Stomach smooth muscle (tissue), 2 donors: ENCODE data around the gene SDC1.

Experiments
- H3K27ac ChIP-seq: one replicate; pipeline ENCODE4 v1.7.0; 2013; ENCODE audit warnings: mild to moderate bottlenecking, low read length, inconsistent platforms
- H3K27me3 ChIP-seq, 2 donors: one replicate each; pipeline ENCODE4 v1.7.0; 2013; ENCODE audit warnings: low read length in 2 of 2; ENCODE audit not compliant: insufficient read depth in 2 of 2, control insufficient read depth in 1 of 2
- H3K36me3 ChIP-seq, 2 donors: one replicate each; pipeline ENCODE4 v1.7.0; 2013; ENCODE audit warnings: low read length in 2 of 2; ENCODE audit not compliant: control insufficient read depth in 2 of 2, insufficient read depth in 2 of 2
- H3K4me1 ChIP-seq: one replicate; pipeline ENCODE4 v1.7.0; 2013; ENCODE audit warnings: low read length; ENCODE audit not compliant: control insufficient read depth, insufficient read depth
- H3K4me3 ChIP-seq, 2 donors: one replicate each; pipeline ENCODE4 v1.7.0; 2013; ENCODE audit warnings: low read length in 2 of 2
- H3K9ac ChIP-seq, 2 donors: one replicate each; pipeline ENCODE4 v1.7.0; 2013; ENCODE audit warnings: low read length in 2 of 2, mild to moderate bottlenecking in 1 of 2
- H3K9me3 ChIP-seq, 2 donors: one replicate each; pipeline ENCODE4 v1.7.0; 2013; ENCODE audit warnings: low read length in 2 of 2; ENCODE audit not compliant: control insufficient read depth in 2 of 2
- donor health status: healthy.
- donor health status: Pancreatic carcinoma.

SDC1 gene

DNA sequence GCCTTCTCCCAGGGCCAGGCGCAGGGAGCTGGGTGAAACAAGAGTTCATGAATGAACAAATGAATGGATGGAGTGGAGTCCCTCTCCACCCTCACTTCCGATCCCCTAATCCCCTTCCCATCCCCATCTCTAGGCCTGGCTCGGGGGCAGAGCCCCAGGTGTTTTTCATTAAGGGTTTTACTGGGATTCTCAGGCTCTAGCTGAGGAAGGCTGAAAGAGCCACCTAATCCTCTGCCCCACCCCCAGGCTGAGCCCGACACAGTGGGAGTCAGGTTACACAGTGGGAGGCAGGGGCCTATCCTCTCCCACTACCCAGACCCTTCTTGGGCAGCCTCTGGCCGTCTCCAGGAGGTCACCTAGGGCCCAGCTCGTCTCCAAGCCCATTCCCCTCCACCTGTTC lies 36.1 kb downstream of the SDC1 start:
- H3K27me3 ChIP-seq = no peaks in the 10 kb centered on the region

DNA sequence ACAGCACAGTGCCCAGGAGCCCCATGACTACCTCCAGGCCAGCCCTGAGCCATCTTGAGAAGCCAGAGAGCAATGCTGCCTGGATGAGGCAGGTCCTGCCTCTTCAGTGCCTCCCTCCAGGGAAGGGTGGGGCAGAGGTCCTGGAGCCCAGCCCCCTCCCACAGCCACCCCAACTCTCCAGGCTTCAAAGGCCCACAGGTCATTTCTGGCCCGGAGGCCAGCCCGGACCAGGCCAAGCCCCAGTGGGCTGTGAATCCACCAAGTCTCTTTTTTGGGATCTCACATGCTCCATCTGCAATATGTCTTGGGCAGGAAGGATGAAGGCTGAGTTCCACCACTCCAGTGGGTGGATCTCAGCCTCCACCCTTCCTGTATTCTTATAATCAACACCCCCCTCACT lies 36.7 kb downstream of the SDC1 start:
- no peak overlapping the region for H3K4me3 ChIP-seq
- no peaks in the 10 kb centered on the region for H3K27me3 ChIP-seq
- peaks cover 4% of the 10 kb centered on the region for H3K4me1 ChIP-seq
- no peaks in the 10 kb centered on the region for H3K36me3 ChIP-seq
- no peak overlapping the region for H3K27ac ChIP-seq
- H3K9me3 ChIP-seq = no peaks in the 10 kb centered on the region
- H3K9ac ChIP-seq = no peak overlapping the region

More for the DNA sequence above, 36.1 kb downstream of the SDC1 start:
- H3K4me3 ChIP-seq = no peak overlapping the region
- no peaks in the 10 kb centered on the region for H3K36me3 ChIP-seq
- no peak overlapping the region for H3K27ac ChIP-seq
- peaks cover 4% of the 10 kb centered on the region for H3K4me1 ChIP-seq
- no peaks in the 10 kb centered on the region for H3K9me3 ChIP-seq
- no peak overlapping the region for H3K9ac ChIP-seq

- no peak overlapping the region for H3K9ac ChIP-seq
- H3K36me3 ChIP-seq = no peaks in the 10 kb centered on the region
- H3K9me3 ChIP-seq = no peaks in the 10 kb centered on the region
- no peak overlapping the region for H3K4me3 ChIP-seq
- peaks cover 4% of the 10 kb centered on the region for H3K4me1 ChIP-seq
- H3K27me3 ChIP-seq = no peaks in the 10 kb centered on the region
- no peak overlapping the region for H3K27ac ChIP-seq
These were observed 37.6 kb downstream of the SDC1 start for GRCh38 chr2:20187331-20187730.

GRCh38 chr2:20186855-20187187 lies 38.1 kb downstream of the SDC1 start:
- no peak overlapping the region for H3K9ac ChIP-seq
- H3K4me3 ChIP-seq = no peak overlapping the region
- H3K36me3 ChIP-seq = no peaks in the 10 kb centered on the region
- H3K27ac ChIP-seq = no peak overlapping the region
- peaks cover 4% of the 10 kb centered on the region for H3K4me1 ChIP-seq
- H3K27me3 ChIP-seq = no peaks in the 10 kb centered on the region
- no peaks in the 10 kb centered on the region for H3K9me3 ChIP-seq

GRCh38 chr2:20186078-20186854 lies 38.7 kb downstream of the SDC1 start:
- Histone ChIP-seq H3K4me1 (no peaks in the 10 kb centered on the region), H3K27me3 (no peaks in the 10 kb centered on the region), H3K9me3 (no peaks in the 10 kb centered on the region), H3K9ac (no peak overlapping the region), H3K4me3 (no peak overlapping the region), H3K27ac (no peak overlapping the region), H3K36me3 (no peaks in the 10 kb centered on the region)

DNA sequence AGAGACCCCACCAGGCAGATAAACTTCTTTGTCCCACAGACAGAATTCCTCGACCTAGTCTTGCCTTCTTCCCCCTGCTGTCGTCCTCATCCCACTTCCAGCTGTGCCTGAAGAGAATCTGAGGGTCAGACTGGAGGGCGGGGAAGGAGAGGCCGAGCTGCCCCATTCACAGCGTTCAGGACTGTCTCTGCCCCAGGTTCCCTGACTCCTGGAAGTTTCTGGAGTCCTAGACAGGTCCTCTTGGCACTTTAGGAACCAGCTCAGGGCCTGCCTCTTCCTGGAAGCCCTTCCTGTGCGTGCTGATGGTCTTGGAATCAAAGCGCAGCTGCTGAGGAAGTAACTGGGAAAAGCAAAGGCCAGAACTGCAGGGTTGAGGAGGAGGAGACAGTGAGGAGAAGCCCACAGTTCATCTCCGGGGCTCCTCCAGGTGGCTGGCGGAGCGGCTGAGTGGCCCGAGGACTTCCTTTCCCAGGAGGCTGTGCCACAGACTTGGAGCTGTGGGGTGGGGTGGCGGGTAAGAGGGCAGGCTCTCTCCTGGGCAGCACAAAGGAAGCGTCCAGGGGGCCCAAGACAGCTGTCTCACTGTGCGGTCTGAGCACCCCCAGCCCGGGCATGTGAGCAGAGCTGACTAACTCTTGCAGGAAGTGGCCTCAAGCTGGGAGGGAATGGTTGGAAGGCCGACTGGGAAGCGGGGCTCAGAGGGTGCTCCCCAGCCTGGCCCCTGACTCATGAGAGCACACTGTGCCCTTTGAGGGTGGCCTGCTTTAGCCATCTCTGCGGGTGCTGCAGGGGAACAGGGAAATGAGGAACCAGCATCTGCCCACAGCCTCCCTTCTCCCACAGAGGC lies 39.5 kb downstream of the SDC1 start:
- Histone ChIP-seq H3K9ac (no peak overlapping the region), H3K27me3 (no peaks in the 10 kb centered on the region), H3K36me3 (no peaks in the 10 kb centered on the region), H3K9me3 (no peaks in the 10 kb centered on the region), H3K4me1 (no peaks in the 10 kb centered on the region), H3K27ac (no peak overlapping the region), H3K4me3 (no peak overlapping the region)

- no peak overlapping the region for H3K27ac ChIP-seq
- no peaks in the 10 kb centered on the region for H3K4me1 ChIP-seq
- no peaks in the 10 kb centered on the region for H3K27me3 ChIP-seq
- H3K4me3 ChIP-seq = no peak overlapping the region
- no peaks in the 10 kb centered on the region for H3K9me3 ChIP-seq
- H3K9ac ChIP-seq = no peak overlapping the region
- H3K36me3 ChIP-seq = no peaks in the 10 kb centered on the region
These were observed 40.6 kb downstream of the SDC1 start for GRCh38 chr2:20184067-20184938.

- Histone ChIP-seq H3K36me3 (no peaks in the 10 kb centered on the region), H3K9me3 (no peaks in the 10 kb centered on the region), H3K27ac (no peak overlapping the region), H3K27me3 (no peaks in the 10 kb centered on the region), H3K4me1 (no peaks in the 10 kb centered on the region), H3K4me3 (no peak overlapping the region), H3K9ac (no peak overlapping the region)
These were observed 41.6 kb downstream of the SDC1 start for GRCh38 chr2:20183373-20183772.

GRCh38 chr2:20182241-20182931 lies 42.5 kb downstream of the SDC1 start:
- Histone ChIP-seq H3K36me3 (no peaks in the 10 kb centered on the region), H3K4me3 (no peak overlapping the region), H3K4me1 (no peaks in the 10 kb centered on the region), H3K9me3 (no peaks in the 10 kb centered on the region), H3K27me3 (no peaks in the 10 kb centered on the region), H3K27ac (no peak overlapping the region), H3K9ac (no peak overlapping the region)

DNA sequence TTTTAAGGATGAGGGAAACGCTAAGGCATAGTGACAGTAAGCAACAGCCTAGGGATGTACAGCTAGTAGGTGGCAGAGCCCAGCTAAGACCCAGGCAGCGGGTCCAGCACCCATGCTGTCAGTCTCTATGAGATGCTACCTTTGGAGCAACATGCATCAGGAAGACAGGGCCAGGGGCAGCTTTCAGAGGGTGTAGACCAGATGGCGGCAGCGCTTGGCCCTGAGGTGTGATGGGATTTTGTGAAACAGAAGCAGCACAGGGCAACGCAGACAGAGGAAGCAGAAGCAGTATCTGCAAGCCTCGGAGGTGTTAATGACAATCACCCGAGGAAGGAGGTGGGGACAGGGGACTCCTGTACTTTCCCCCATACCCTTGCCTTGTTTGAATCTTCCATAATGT lies 43.2 kb downstream of the SDC1 start:
- Histone ChIP-seq H3K4me1 (no peaks in the 10 kb centered on the region), H3K36me3 (no peaks in the 10 kb centered on the region), H3K9me3 (no peaks in the 10 kb centered on the region), H3K4me3 (no peak overlapping the region), H3K27ac (no peak overlapping the region), H3K9ac (no peak overlapping the region), H3K27me3 (no peaks in the 10 kb centered on the region)
